ENCODE data around the gene RAB34.

DNA sequence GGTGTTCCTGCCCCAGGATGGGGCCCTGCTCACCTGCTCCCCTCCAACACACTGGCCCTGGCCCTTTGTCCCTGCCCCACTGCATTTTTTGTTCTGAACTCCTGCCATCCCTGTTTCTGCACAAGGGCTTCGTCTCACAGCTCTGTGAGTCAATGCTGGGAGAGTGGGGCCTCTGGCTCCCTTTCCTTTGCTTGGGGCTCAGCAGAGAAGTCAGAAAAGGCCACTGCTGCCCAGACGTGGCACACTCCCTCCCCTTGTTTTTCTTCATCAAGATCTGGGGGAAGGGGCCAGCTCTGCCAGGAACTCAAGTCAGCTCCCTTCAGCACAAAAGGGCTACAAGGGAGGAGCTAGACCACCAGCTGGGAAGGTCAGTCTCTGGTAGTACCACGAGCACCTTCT is 14.9 kb downstream of the RAB34 start:
- TF ChIP-seq, protein P1, sequence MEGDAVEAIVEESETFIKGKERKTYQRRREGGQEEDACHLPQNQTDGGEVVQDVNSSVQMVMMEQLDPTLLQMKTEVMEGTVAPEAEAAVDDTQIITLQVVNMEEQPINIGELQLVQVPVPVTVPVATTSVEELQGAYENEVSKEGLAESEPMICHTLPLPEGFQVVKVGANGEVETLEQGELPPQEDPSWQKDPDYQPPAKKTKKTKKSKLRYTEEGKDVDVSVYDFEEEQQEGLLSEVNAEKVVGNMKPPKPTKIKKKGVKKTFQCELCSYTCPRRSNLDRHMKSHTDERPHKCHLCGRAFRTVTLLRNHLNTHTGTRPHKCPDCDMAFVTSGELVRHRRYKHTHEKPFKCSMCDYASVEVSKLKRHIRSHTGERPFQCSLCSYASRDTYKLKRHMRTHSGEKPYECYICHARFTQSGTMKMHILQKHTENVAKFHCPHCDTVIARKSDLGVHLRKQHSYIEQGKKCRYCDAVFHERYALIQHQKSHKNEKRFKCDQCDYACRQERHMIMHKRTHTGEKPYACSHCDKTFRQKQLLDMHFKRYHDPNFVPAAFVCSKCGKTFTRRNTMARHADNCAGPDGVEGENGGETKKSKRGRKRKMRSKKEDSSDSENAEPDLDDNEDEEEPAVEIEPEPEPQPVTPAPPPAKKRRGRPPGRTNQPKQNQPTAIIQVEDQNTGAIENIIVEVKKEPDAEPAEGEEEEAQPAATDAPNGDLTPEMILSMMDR (IDR thresholded peaks at IDR 0.05; ENCODE audit: poor library complexity): no peak
- no peak for TF ChIP-seq EZH2 (IDR thresholded peaks at IDR 0.05; ENCODE audit: borderline replicate concordance)
- TF ChIP-seq EZH2phosphoT487 (IDR thresholded peaks at IDR 0.05; ENCODE audit: low read depth, severe bottlenecking, unreplicated experiment): no peak
